ENCODE results near the gene UBFD1.
A peak's percentile ranks its signal among the peaks of the same experiment; 100 is the strongest.

The UBFD1 gene

DNA sequence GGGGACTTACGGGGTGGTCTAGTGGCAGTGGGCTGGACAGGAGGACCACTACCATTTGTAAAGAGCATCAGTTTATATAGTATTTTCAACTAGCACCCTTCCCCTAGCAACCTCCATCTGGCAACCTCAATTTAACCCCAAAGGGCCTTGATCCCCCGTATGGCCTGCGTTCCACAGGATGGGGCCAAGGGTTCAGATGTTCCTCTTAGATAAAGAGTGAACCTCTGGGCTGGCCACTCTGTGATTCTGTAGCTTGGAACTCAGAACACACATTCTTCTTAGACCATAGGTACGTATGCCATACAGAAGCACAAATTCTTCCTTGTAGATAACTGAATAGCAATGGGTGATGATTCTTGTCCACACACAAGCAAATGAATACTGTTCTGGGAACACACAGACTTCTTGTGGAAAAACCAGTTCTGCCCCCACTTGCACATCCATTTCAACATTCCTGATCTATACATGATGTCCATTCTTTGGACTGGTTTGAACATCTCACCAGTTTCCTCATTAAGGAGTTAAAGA is 45.3 kb upstream of the UBFD1 start:
- H3K4me2 ChIP-seq (ENCODE audit: low read length): no peak overlapping the region
- H3K4me1 ChIP-seq (ENCODE audit: low read length): peaks cover 26% of the 10 kb centered on the region
- no peaks in the 10 kb centered on the region for H3K27me3 ChIP-seq (ENCODE audit: low read depth, low read length)
- H3K4me3 ChIP-seq (ENCODE audit: low read length): no peak overlapping the region
- H3K9me3 ChIP-seq (ENCODE audit: insufficient read depth, low read length): no peaks in the 10 kb centered on the region
- TF ChIP-seq, protein P1, sequence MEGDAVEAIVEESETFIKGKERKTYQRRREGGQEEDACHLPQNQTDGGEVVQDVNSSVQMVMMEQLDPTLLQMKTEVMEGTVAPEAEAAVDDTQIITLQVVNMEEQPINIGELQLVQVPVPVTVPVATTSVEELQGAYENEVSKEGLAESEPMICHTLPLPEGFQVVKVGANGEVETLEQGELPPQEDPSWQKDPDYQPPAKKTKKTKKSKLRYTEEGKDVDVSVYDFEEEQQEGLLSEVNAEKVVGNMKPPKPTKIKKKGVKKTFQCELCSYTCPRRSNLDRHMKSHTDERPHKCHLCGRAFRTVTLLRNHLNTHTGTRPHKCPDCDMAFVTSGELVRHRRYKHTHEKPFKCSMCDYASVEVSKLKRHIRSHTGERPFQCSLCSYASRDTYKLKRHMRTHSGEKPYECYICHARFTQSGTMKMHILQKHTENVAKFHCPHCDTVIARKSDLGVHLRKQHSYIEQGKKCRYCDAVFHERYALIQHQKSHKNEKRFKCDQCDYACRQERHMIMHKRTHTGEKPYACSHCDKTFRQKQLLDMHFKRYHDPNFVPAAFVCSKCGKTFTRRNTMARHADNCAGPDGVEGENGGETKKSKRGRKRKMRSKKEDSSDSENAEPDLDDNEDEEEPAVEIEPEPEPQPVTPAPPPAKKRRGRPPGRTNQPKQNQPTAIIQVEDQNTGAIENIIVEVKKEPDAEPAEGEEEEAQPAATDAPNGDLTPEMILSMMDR (IDR thresholded peaks at IDR 0.05; ENCODE audit: low read depth, low read length): no peak
- TF ChIP-seq EZH2phosphoT487 (IDR thresholded peaks at IDR 0.05; ENCODE audit: low read depth): no peak
- peaks cover 24% of the 10 kb centered on the region for H3K36me3 ChIP-seq (replicated peaks; ENCODE audit: low read depth, low read length)
- H3K9ac ChIP-seq (ENCODE audit: low read length): no peak overlapping the region
- peaks cover 22% of the 10 kb centered on the region for H4K20me1 ChIP-seq (ENCODE audit: insufficient read depth, low read length)
- H3K27ac ChIP-seq (ENCODE audit: low read length): no peak overlapping the region
- no peak overlapping the region for H2AFZ ChIP-seq (ENCODE audit: low read depth, low read length)
- peaks cover 31% of the 10 kb centered on the region for H3K79me2 ChIP-seq (ENCODE audit: low read length)

DNA sequence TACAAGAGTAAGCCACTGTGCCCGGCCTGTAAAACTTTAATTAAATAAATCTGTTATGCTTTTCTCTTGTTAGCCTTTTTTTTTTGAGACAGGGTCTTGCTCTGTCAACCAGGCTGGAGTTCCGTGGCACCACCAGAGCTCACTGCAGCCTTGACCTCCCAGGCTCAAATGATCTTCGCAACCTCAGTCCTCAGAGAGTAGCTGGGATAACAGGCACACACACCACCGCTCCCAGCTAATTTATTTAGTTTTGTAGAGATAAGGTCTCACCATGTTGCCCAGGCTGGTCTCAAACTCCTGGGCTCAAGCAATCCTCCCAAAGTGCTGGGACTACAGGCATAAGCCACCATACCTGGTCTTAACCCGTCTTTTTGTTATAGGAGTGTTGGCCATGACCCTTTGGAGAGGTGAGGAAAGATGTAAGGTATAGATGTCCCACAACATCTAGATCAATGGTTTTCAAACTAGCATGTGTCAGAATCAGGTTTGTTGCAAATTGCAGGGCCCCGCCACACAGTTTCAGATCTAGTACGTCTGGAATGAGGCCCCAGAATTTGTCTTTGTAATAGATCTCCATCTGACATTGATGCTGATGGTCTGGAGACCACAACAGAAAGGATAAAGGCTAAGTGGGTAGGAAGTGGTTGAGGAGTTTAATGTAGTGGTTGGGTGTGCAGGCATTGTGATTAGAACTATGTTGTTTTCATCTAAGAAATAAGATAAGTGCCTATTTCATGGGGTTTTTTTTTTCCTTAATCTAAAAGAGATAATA is 43.0 kb upstream of the UBFD1 start:
- TF ChIP-seq, protein P1 (IDR thresholded peaks at IDR 0.05; ENCODE audit: low read depth, low read length): no peak
- TF ChIP-seq EZH2phosphoT487 (IDR thresholded peaks at IDR 0.05; ENCODE audit: low read depth): no peak
- Histone ChIP-seq H3K4me3 (ENCODE audit: low read length) (no peak overlapping the region), H3K9me3 (ENCODE audit: insufficient read depth, low read length) (no peaks in the 10 kb centered on the region), H4K20me1 (ENCODE audit: insufficient read depth, low read length) (no peaks in the 10 kb centered on the region; the same call in 1 of the 2 replicates), H3K79me2 (ENCODE audit: low read length) (peaks cover 8% of the 10 kb centered on the region), H3K9ac (ENCODE audit: low read length) (no peak overlapping the region), H3K4me2 (ENCODE audit: low read length) (no peak overlapping the region), H2AFZ (ENCODE audit: low read depth, low read length) (no peak overlapping the region), H3K4me1 (ENCODE audit: low read length) (peaks cover 37% of the 10 kb centered on the region), H3K27ac (ENCODE audit: low read length) (no peak overlapping the region), H3K27me3 (ENCODE audit: low read depth, low read length) (no peaks in the 10 kb centered on the region), H3K36me3 (replicated peaks; ENCODE audit: low read depth, low read length) (peaks cover 11% of the 10 kb centered on the region)

- H3K27ac ChIP-seq (ENCODE audit: low read length): no peak overlapping the region
- no peak overlapping the region for H3K4me2 ChIP-seq (ENCODE audit: low read length)
- H3K36me3 ChIP-seq (replicated peaks; ENCODE audit: low read depth, low read length): peaks cover 12% of the 10 kb centered on the region
- no peak for TF ChIP-seq EZH2phosphoT487 (IDR thresholded peaks at IDR 0.05; ENCODE audit: low read depth)
- TF ChIP-seq, protein P1 (IDR thresholded peaks at IDR 0.05; ENCODE audit: low read depth, low read length): no peak
- H3K9ac ChIP-seq (ENCODE audit: low read length): no peak overlapping the region
- H3K27me3 ChIP-seq (ENCODE audit: low read depth, low read length): no peaks in the 10 kb centered on the region
- H3K4me3 ChIP-seq (ENCODE audit: low read length): no peak overlapping the region
- peaks cover 46% of the 10 kb centered on the region for H3K4me1 ChIP-seq (ENCODE audit: low read length)
- H4K20me1 ChIP-seq (ENCODE audit: insufficient read depth, low read length): no peaks in the 10 kb centered on the region
- no peaks in the 10 kb centered on the region for H3K9me3 ChIP-seq (ENCODE audit: insufficient read depth, low read length)
- no peak overlapping the region for H2AFZ ChIP-seq (ENCODE audit: low read depth, low read length)
- no peaks in the 10 kb centered on the region; the same call in 1 of the 2 replicates for H3K79me2 ChIP-seq (ENCODE audit: low read length)
Observed at GRCh38 chr16:23515881-23516280, 41.6 kb upstream of the UBFD1 start.

GRCh38 chr16:23516366-23517137 is 41.0 kb upstream of the UBFD1 start:
- H3K27ac ChIP-seq (ENCODE audit: low read length): peak overlapping the region; percentile 61
- H3K9me3 ChIP-seq (ENCODE audit: insufficient read depth, low read length): no peaks in the 10 kb centered on the region
- H3K4me3 ChIP-seq (ENCODE audit: low read length): no peak overlapping the region
- no peaks in the 10 kb centered on the region for H4K20me1 ChIP-seq (ENCODE audit: insufficient read depth, low read length)
- H3K9ac ChIP-seq (ENCODE audit: low read length): peak overlapping the region; percentile 52; the same call in 1 of the 2 replicates
- no peaks in the 10 kb centered on the region; the same call in 1 of the 2 replicates for H3K79me2 ChIP-seq (ENCODE audit: low read length)
- TF ChIP-seq EZH2phosphoT487 (IDR thresholded peaks at IDR 0.05; ENCODE audit: low read depth): no peak
- TF ChIP-seq, protein P1 (IDR thresholded peaks at IDR 0.05; ENCODE audit: low read depth, low read length): no peak
- no peaks in the 10 kb centered on the region for H3K27me3 ChIP-seq (ENCODE audit: low read depth, low read length)
- peak overlapping the region; percentile 34 for H3K4me2 ChIP-seq (ENCODE audit: low read length)
- peaks cover 52% of the 10 kb centered on the region for H3K4me1 ChIP-seq (ENCODE audit: low read length)
- peaks cover 15% of the 10 kb centered on the region for H3K36me3 ChIP-seq (replicated peaks; ENCODE audit: low read depth, low read length)
- no peak overlapping the region for H2AFZ ChIP-seq (ENCODE audit: low read depth, low read length)

Measured in OCI-LY3 (cell line).